ENCODE measurements around the gene NOS1AP.
A peak's percentile ranks its signal among the peaks of the same experiment; 100 is the strongest.

The NOS1AP gene

DNA sequence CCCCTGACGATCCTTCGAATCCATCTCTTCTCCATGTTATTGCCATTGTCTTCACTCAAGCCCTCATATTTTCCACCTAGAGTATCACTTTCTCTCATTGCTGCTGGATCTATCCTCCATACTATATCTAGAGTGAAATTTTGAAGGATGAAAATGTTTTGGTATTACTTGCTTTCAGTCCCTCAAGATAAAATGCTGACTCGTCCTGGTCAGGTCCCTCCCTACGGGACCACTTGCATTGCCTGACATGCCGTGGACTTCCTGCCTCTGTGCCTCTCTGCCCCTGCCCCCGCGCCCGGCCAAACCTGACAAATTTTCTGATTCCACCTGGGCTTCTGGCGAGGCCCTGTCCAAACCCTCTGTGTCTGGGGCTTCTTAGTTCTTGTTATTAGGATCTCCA lies 283.6 kb downstream of the NOS1AP start:
- H3K4me3 ChIP-seq (ENCODE audit: low read depth, low read length) = no peak overlapping the region
- TF ChIP-seq, protein P1, sequence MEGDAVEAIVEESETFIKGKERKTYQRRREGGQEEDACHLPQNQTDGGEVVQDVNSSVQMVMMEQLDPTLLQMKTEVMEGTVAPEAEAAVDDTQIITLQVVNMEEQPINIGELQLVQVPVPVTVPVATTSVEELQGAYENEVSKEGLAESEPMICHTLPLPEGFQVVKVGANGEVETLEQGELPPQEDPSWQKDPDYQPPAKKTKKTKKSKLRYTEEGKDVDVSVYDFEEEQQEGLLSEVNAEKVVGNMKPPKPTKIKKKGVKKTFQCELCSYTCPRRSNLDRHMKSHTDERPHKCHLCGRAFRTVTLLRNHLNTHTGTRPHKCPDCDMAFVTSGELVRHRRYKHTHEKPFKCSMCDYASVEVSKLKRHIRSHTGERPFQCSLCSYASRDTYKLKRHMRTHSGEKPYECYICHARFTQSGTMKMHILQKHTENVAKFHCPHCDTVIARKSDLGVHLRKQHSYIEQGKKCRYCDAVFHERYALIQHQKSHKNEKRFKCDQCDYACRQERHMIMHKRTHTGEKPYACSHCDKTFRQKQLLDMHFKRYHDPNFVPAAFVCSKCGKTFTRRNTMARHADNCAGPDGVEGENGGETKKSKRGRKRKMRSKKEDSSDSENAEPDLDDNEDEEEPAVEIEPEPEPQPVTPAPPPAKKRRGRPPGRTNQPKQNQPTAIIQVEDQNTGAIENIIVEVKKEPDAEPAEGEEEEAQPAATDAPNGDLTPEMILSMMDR (IDR thresholded peaks at IDR 0.05; ENCODE audit: insufficient read depth, low read depth, low read length, missing control alignments) = no peak
- DNase-seq (ENCODE audit: low read depth) = no peak

GRCh38 chr1:162353702-162354101 lies 284.2 kb downstream of the NOS1AP start:
- TF ChIP-seq, protein P1 (IDR thresholded peaks at IDR 0.05; ENCODE audit: insufficient read depth, low read depth, low read length, missing control alignments) = no peak
- DNase-seq (ENCODE audit: low read depth) = no peak
- H3K4me3 ChIP-seq (ENCODE audit: low read depth, low read length) = no peak overlapping the region

- TF ChIP-seq, protein P1 (IDR thresholded peaks at IDR 0.05; ENCODE audit: insufficient read depth, low read depth, low read length, missing control alignments) = peak; percentile 33
- DNase-seq (ENCODE audit: low read depth) = peak; percentile 9
- H3K4me3 ChIP-seq (ENCODE audit: low read depth, low read length) = no peak overlapping the region
Measured at GRCh38 chr1:162357681-162358266, 288.3 kb downstream of the NOS1AP start.

DNA sequence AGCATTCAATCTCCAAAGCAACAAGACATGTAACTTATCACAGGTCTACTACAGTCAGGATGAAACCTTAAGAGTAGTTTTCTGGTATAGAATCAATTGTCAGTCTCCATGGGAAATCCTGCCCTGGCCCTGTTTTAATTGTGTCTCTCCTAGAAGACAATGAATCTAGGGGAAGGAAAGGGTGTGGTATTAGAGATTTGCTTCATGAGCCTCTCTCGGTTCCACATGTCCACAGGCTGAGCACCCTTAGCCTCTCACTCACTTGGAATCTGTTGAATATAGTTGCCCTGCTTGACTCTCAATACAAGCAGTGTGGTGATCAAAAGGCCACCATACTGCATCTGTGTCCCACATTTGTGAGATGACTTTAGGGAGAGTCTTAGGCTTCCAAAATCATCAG lies 289.4 kb downstream of the NOS1AP start:
- TF ChIP-seq, protein P1 (IDR thresholded peaks at IDR 0.05; ENCODE audit: insufficient read depth, low read depth, low read length, missing control alignments) = no peak
- H3K4me3 ChIP-seq (ENCODE audit: low read depth, low read length) = no peak overlapping the region
- DNase-seq (ENCODE audit: low read depth) = no peak

DNA sequence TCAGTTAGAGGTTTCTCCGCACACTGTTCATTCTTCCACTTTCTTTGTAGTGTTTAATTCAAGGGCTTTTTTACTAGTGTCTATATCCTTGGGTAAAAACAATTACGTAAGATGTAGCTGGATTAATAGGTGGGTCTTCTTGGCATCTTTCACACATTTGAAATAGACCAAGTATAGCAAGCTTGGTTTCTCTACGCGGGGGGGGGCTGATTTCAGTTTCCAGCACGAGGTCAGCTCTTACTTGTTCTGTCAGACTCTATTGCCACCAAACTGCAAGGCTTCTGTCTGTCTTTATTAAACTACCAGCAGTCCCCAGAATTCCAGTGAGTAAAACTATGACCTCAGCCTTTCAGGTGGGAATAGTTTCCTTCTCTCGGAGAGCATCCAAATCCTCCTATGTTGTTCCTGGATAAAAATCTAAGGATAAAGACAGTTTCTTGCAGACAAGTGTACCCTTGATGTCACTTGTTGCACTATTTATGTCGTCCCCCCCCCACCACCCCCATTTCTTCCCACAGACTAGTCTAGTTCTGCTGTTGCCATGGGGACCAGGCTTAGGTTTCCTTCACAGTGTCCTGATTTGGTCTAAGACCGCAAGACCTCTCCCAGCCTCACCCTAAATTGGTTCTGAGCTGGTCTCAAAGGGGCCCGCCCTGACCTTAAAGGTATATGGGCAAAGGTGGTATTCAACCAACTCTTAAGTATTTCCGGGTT lies 290.2 kb downstream of the NOS1AP start:
- TF ChIP-seq, protein P1 (IDR thresholded peaks at IDR 0.05; ENCODE audit: insufficient read depth, low read depth, low read length, missing control alignments) = no peak
- H3K4me3 ChIP-seq (ENCODE audit: low read depth, low read length) = no peak overlapping the region
- peak; percentile 20 for DNase-seq (ENCODE audit: low read depth)

GRCh38 chr1:162360237-162360873 lies 290.9 kb downstream of the NOS1AP start:
- TF ChIP-seq, protein P1 (IDR thresholded peaks at IDR 0.05; ENCODE audit: insufficient read depth, low read depth, low read length, missing control alignments) = no peak
- H3K4me3 ChIP-seq (ENCODE audit: low read depth, low read length) = no peak overlapping the region
- DNase-seq (ENCODE audit: low read depth) = no peak

Data from GM12865 (cell line).